Dermis blood vessel endothelial cell (primary cell): ENCODE measurements around the gene KRTAP12-2. TPM values are rescaled to one million over a fixed set of nuclear protein-coding genes. Genes with fewer than 3 reads are reported as not detected.

Experiments used
- DNase-seq: peaks from one replicate; pipeline ENCODE4 v3.0.0; 2010
- total RNA-seq: library from RNA; depleted of rRNA; stranded (reverse); fragments of >200 nt; gene quantifications from 2 replicates; pipeline ENCODE4 v1.2.3, GENCODE V29; 2014

KRTAP12-2 gene
- not detected in 2 replicates for total RNA-seq

- DNase-seq: no peak
Observed at GRCh38 chr21:44666401-44667320, at the start of gene KRTAP12-2. Gene KRTAP12-2, minus strand, starts transcription at chr21:44666927. Its CDS starts 41 bp downstream, at chr21:44666886.

- no peak for DNase-seq
Observed at GRCh38 chr21:44714905-44715304, 48.2 kb upstream of the KRTAP12-2 start.

- no peak for DNase-seq
Observed at GRCh38 chr21:44713846-44714245, 47.1 kb upstream of the KRTAP12-2 start.

GRCh38 chr21:44713130-44713529 lies 46.4 kb upstream of the KRTAP12-2 start:
- DNase-seq: no peak

- no peak for DNase-seq
Observed at GRCh38 chr21:44712203-44713028, 45.7 kb upstream of the KRTAP12-2 start.

- DNase-seq: no peak
Observed at GRCh38 chr21:44711327-44712202, 44.8 kb upstream of the KRTAP12-2 start, which contains the start of gene TSPEAR. Gene TSPEAR, minus strand, starts transcription at chr21:44711572. Its CDS starts 58 bp downstream, at chr21:44711514.

- DNase-seq: no peak
Observed at GRCh38 chr21:44710756-44711326, 44.1 kb upstream of the KRTAP12-2 start.

GRCh38 chr21:44710294-44710665 lies 43.6 kb upstream of the KRTAP12-2 start:
- DNase-seq: no peak

- DNase-seq: no peak
Observed at GRCh38 chr21:44709426-44710293, 42.9 kb upstream of the KRTAP12-2 start.

- no peak for DNase-seq
Observed at GRCh38 chr21:44708866-44709425, 42.2 kb upstream of the KRTAP12-2 start.

GRCh38 chr21:44708213-44708865 lies 41.6 kb upstream of the KRTAP12-2 start:
- no peak for DNase-seq

- DNase-seq: no peak
Observed at GRCh38 chr21:44706706-44707581, 40.2 kb upstream of the KRTAP12-2 start.

- no peak for DNase-seq
Observed at GRCh38 chr21:44706026-44706705, 39.4 kb upstream of the KRTAP12-2 start.

- DNase-seq: no peak
Observed at GRCh38 chr21:44704636-44705001, 37.9 kb upstream of the KRTAP12-2 start.

- DNase-seq: no peak
Observed at GRCh38 chr21:44703731-44704635, 37.3 kb upstream of the KRTAP12-2 start.

GRCh38 chr21:44702973-44703730 lies 36.4 kb upstream of the KRTAP12-2 start:
- DNase-seq: no peak
